ENCODE measurements around the gene SRXN1.

DNA sequence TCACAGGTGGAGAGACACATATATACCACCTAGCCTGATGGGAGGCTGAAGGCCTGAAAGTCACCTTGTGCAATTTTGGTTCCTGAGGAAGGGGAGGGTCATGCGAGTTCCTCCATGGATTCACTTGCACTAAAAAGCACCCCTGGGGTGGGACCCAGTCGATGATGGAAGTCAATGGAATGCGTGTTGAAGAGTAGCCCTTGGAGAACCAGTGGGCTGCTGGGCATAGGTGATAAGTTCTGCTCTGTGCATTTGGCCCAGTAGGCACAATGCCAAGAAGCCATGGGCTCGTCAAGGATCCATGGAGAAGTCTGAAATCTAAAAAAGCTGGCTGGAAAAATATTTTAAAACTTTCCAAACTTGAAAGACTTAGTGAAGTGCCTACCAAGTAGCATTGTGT is 41.5 kb upstream of the SRXN1 start:
- no peak for TF ChIP-seq CTCF (IDR thresholded peaks at IDR 0.05)
- no peak for TF ChIP-seq POLR2A (IDR thresholded peaks at IDR 0.05)
- no peak for TF ChIP-seq POLR2AphosphoS5 (IDR thresholded peaks at IDR 0.05)
- no peak for TF ChIP-seq EP300 (IDR thresholded peaks at IDR 0.05)
